CD4-positive, CD25-positive, alpha-beta regulatory T cell (primary cell): ENCODE results near the gene LIPM. TPM values are rescaled to one million over a fixed set of nuclear protein-coding genes. Genes with fewer than 3 reads are reported as not detected.

Experiments used
- ATAC-seq, 2 donors: fragments of 150-1000 bp; cut with Tn5 transposase; one replicate each; pipeline ENCODE4 v1.10.0; 2021; ENCODE audit warnings: low read depth in 2 of 2, moderate number of reproducible peaks in 2 of 2, moderate library complexity in 1 of 2
- DNase-seq, 3 donors: peaks; one replicate each; pipeline versions ENCODE4 v3.0.0 to v3.0.0-alpha.2; 2012 to 2022; ENCODE audit warnings: mixed read lengths in 1 of 3
- H3K27ac ChIP-seq: one replicate; pipeline ENCODE4 v1.7.0; 2013; ENCODE audit warnings: mild to moderate bottlenecking, low read length; ENCODE audit not compliant: insufficient read depth, poor library complexity, severe bottlenecking
- H3K27me3 ChIP-seq: one replicate; pipeline ENCODE4 v1.7.0; 2013; ENCODE audit warnings: low read length; ENCODE audit not compliant: control insufficient read depth, insufficient read depth
- H3K36me3 ChIP-seq: one replicate; pipeline ENCODE4 v1.7.0; 2013; ENCODE audit warnings: mild to moderate bottlenecking, low read length, moderate library complexity; ENCODE audit not compliant: control insufficient read depth, insufficient read depth
- H3K4me1 ChIP-seq: 2 replicates; pipeline ENCODE4 v1.7.0; 2013; ENCODE audit warnings: mild to moderate bottlenecking, low read length; ENCODE audit not compliant: insufficient read depth, control insufficient read depth, poor library complexity, severe bottlenecking
- H3K4me3 ChIP-seq: one replicate; pipeline ENCODE4 v1.7.0; 2013; ENCODE audit warnings: low read depth, mild to moderate bottlenecking, low read length, moderate library complexity
- H3K9me3 ChIP-seq, 2 experiments: 1 replicate in 1 of 2; 2 replicates in 1 of 2; pipeline ENCODE4 v1.7.0; 2013; ENCODE audit warnings: low read length in 2 of 2, mild to moderate bottlenecking in 1 of 2, moderate library complexity in 1 of 2; ENCODE audit not compliant: control insufficient read depth in 2 of 2
- H3K27ac Mint-ChIP-seq, 3 donors: one replicate each; pipeline ENCODE4 v1.8.0; 2020 to 2022; ENCODE audit warnings: mild to moderate bottlenecking in 3 of 3, mixed read lengths in 3 of 3, moderate library complexity in 2 of 3
- H3K27me3 Mint-ChIP-seq: one replicate; pipeline ENCODE4 v1.8.0; 2022; ENCODE audit warnings: mild to moderate bottlenecking, mixed read lengths
- H3K36me3 Mint-ChIP-seq: one replicate; pipeline ENCODE4 v1.8.0; 2020; ENCODE audit warnings: mixed read lengths
- H3K4me1 Mint-ChIP-seq, 4 donors: one replicate each; pipeline ENCODE4 v1.8.0; 2020 to 2022; ENCODE audit warnings: mixed read lengths in 4 of 4, mild to moderate bottlenecking in 1 of 4
- H3K4me3 Mint-ChIP-seq, 4 donors: one replicate each; pipeline ENCODE4 v1.8.0; 2020 to 2022; ENCODE audit warnings: mild to moderate bottlenecking in 4 of 4, mixed read lengths in 4 of 4, moderate library complexity in 3 of 4
- H3K9me3 Mint-ChIP-seq, 7 donors: one replicate each; pipeline ENCODE4 v1.8.0; 2020 to 2022; ENCODE audit warnings: mixed read lengths in 7 of 7, mild to moderate bottlenecking in 3 of 7, moderate library complexity in 2 of 7
- polyA plus RNA-seq, 4 donors: library from polyadenylated mRNA; unstranded; fragments of 300-500 nt; fragmentation: Illumina TruSeq; gene quantifications; one replicate each; pipeline ENCODE4 v1.2.3, GENCODE V29; 2021
- total RNA-seq: library from RNA; stranded (reverse); gene quantifications from one replicate; pipeline ENCODE4 v1.2.3, GENCODE V29; 2022

Gene LIPM
- total and polyA plus RNA-seq, 5 donors from 2014 or later: not detected

DNA sequence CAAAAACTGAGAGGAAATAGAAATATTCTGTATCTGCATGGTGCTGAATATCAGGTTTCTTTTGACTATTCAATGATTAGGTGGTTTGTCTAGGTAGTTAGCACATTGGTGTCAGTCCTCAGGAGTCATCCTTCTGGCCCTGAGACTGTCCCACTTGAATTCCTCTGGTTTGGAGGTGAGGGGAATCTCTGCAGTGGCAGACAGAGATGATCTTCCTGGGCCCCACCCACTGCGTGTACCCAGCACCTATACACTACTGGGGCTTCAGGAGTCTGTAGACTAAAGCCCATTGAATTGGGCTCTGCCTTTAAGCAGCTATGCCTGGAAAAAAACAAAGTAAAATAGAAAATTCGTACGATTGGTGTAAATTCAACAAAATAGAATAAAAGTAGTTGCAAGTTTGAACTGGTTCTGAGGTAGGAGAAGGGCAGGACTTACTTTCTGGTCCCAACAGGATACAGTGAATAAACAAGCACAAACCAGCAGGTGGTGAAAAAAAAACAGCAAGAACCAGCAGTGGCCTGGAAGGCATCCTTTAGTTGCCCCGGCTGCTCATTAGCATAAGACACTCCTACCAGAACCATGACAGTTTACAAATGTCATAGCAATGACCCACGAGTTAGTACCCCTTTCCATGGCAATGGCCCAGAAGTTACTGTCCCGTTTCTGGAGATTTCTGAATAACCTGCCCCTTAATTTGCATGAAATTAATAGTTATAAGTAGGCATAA is 1.7 kb downstream of the LIPM start:
- Mint-ChIP-seq H3K27ac (no peak overlapping the region), H3K4me3 (no peak overlapping the region), H3K9me3 (no peaks in the 10 kb centered on the region), H3K36me3 (no peaks in the 10 kb centered on the region), H3K4me1 (peaks cover 0 to 4% (median 0%) of the 10 kb centered on the region in 4 donors), H3K27me3 (peaks cover 7% of the 10 kb centered on the region)
- no peaks in the 10 kb centered on the region for H3K4me1 ChIP-seq
- no peak overlapping the region for H3K27ac ChIP-seq
- ATAC-seq (no peak), DNase-seq (no peak)
- no peaks in the 10 kb centered on the region for H3K9me3 ChIP-seq
- no peaks in the 10 kb centered on the region for H3K27me3 ChIP-seq
- H3K4me3 ChIP-seq: no peak overlapping the region
- no peaks in the 10 kb centered on the region for H3K36me3 ChIP-seq

DNA sequence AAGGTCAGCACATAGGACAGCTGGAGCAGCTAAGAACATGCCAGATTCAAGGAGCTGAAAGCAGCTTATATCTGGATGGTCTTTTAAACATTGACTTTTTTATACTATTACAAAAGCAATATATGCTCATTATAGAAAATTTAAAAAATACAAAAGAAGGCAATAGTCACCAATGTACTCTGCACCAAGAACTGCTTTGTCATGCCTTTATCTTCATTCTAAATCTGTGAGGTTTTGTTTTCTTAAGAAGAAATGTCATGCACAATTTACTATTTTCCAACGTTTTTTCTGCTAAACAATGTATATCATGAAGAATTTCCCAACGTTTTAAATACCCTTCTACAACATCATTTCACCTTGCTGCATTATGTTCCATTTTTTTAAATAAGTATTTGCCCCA is 2.8 kb downstream of the LIPM start:
- no peaks in the 10 kb centered on the region for H3K27me3 Mint-ChIP-seq
- no peak overlapping the region for H3K27ac ChIP-seq
- H3K4me3 ChIP-seq: no peak overlapping the region
- ATAC-seq: no peak
- H3K4me1 ChIP-seq: peaks cover 4% of the 10 kb centered on the region
- H3K27ac Mint-ChIP-seq: no peak overlapping the region
- DNase-seq: no peak
- H3K36me3 ChIP-seq: no peaks in the 10 kb centered on the region
- no peaks in the 10 kb centered on the region for H3K27me3 ChIP-seq
- H3K9me3 ChIP-seq: no peaks in the 10 kb centered on the region
- no peaks in the 10 kb centered on the region for H3K36me3 Mint-ChIP-seq
- no peak overlapping the region for H3K4me3 Mint-ChIP-seq
- no peaks in the 10 kb centered on the region for H3K9me3 Mint-ChIP-seq
- peaks cover 0 to 5% (median 5%) of the 10 kb centered on the region in 4 donors for H3K4me1 Mint-ChIP-seq

DNA sequence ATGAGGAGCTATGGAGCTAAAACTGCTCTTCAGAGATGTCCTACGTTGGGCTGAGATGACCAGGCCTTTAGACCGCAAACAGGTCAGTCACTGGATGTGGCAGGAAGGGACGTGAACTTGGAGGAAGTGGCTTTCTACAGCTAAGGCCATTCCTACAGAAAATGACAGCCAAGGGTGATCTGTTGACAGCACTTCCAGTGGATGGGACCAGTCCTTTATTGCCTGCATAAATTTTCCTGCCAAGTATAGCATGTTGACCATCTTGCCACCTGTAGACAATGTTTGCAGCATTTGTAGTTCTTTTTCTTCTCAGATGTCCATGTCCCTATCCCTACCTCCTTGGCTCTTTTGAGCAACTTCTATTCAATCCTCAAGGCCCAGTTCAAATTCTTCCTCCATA is 3.4 kb downstream of the LIPM start:
- H3K27me3 Mint-ChIP-seq: no peaks in the 10 kb centered on the region
- no peak for ATAC-seq
- no peaks in the 10 kb centered on the region for H3K36me3 Mint-ChIP-seq

DNA sequence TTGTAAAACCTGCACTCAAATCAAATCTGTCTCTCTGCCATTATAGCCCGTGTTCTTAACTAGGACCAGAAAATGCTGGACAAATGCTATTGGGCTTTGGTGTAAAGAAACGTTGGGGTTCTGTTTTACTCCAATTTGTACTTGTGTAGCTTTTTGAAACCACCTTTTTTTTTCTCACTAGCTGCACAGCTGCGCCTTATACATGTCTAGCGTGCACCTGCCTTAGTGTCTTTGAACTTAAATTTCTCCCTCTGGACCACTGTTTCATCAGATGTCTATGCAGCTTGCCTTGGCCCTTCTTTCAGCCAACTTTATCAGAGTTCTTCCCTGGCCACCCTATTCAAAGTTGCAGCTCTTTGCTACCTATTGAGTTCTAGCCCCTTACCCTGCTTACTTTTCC is 7.1 kb downstream of the LIPM start:
- Mint-ChIP-seq H3K9me3 (no peaks in the 10 kb centered on the region), H3K4me1 (peaks cover 0 to 17% (median 10%) of the 10 kb centered on the region in 4 donors), H3K27me3 (no peaks in the 10 kb centered on the region), H3K27ac (no peak overlapping the region), H3K36me3 (no peaks in the 10 kb centered on the region), H3K4me3 (no peak overlapping the region)
- H3K9me3 ChIP-seq: no peaks in the 10 kb centered on the region
- no peak for ATAC-seq
- H3K4me3 ChIP-seq: no peak overlapping the region
- DNase-seq: no peak
- H3K27me3 ChIP-seq: no peaks in the 10 kb centered on the region
- H3K4me1 ChIP-seq: peaks cover 4% of the 10 kb centered on the region
- no peaks in the 10 kb centered on the region for H3K36me3 ChIP-seq
- no peak overlapping the region for H3K27ac ChIP-seq

More for the DNA sequence above, 3.4 kb downstream of the LIPM start:
- DNase-seq: no peak
- H3K4me3 Mint-ChIP-seq: no peak overlapping the region
- no peak overlapping the region for H3K4me3 ChIP-seq
- no peak overlapping the region for H3K27ac ChIP-seq
- H3K9me3 ChIP-seq: no peaks in the 10 kb centered on the region
- peaks cover 0 to 8% (median 7%) of the 10 kb centered on the region in 4 donors for H3K4me1 Mint-ChIP-seq
- no peaks in the 10 kb centered on the region for H3K9me3 Mint-ChIP-seq
- no peaks in the 10 kb centered on the region for H3K27me3 ChIP-seq
- H3K4me1 ChIP-seq: peaks cover 4% of the 10 kb centered on the region
- no peaks in the 10 kb centered on the region for H3K36me3 ChIP-seq
- no peak overlapping the region for H3K27ac Mint-ChIP-seq

DNA sequence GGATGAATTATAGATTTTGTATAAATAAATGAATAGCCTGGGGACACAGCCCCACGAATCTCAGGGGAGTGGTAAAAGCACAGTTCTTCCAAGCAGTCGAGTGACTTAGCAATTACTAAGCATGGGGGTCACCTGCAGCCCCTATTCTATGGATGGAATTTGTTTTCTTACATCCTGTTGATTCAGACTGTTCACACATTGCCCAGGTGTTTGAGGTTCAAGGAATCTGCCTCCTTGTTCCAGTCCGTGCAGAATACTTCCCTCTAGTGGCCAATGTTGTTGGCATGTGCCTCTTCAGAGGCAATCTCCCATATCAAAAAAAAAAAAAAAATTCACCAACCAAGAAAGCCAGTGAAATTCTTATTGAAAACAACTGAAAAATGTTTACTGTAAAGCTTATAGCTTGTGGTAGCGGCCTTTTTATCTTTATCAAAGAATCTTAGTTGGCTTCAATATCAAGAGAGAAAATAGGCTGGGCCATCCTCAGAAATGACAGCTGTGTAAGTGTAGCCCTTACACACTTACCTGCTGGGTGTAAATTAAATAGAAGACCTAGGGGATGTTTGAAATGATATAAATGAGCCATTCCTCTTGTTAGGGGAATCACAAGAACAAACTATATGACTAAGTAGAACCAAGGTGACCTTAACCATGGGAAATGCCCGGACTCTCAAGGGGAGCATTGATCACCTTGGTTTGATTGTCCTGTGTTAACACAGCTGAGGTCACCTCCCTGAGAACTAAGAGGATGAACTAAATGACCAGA is 7.8 kb downstream of the LIPM start:
- no peaks in the 10 kb centered on the region for H3K36me3 Mint-ChIP-seq
- H3K27me3 Mint-ChIP-seq: no peaks in the 10 kb centered on the region
- Histone ChIP-seq H3K9me3 (no peaks in the 10 kb centered on the region), H3K4me3 (no peak overlapping the region), H3K27me3 (no peaks in the 10 kb centered on the region), H3K27ac (no peak overlapping the region), H3K36me3 (no peaks in the 10 kb centered on the region), H3K4me1 (peaks cover 4% of the 10 kb centered on the region)
- peaks cover 3 to 24% (median 14%) of the 10 kb centered on the region in 4 donors for H3K4me1 Mint-ChIP-seq
- no peaks in the 10 kb centered on the region for H3K9me3 Mint-ChIP-seq
- no peak overlapping the region for H3K4me3 Mint-ChIP-seq
- H3K27ac Mint-ChIP-seq: peak overlapping the region in 1 of 3 donors; percentile 40
- ATAC-seq (peak; percentile 70 to 78), DNase-seq (peak in 2 of 3 donors; percentile 51 to 73)

DNA sequence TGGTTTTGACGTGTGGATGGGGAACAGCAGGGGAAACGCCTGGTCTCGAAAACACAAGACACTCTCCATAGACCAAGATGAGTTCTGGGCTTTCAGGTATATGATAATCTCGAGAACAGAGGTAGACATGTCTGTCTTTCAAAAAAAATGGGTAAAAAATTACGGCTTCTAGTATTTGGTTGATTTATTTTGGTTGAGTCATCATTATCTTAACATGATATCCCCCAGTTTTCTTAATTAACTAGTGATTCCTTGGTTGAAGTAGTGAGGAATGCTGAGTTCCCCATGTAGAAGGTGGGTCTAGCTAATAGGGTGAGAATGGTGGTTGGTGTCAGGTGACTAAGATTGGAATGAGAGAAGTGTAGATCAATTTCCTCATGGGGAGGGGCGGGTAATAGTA is 10.7 kb downstream of the LIPM start:
- no peak for ATAC-seq
- DNase-seq: no peak
- H3K27me3 ChIP-seq: no peaks in the 10 kb centered on the region
- no peak overlapping the region for H3K4me3 Mint-ChIP-seq
- H3K4me3 ChIP-seq: no peak overlapping the region
- no peaks in the 10 kb centered on the region for H3K9me3 ChIP-seq
- no peaks in the 10 kb centered on the region for H3K36me3 Mint-ChIP-seq
- H3K36me3 ChIP-seq: no peaks in the 10 kb centered on the region
- no peak overlapping the region for H3K27ac ChIP-seq
- peaks cover 8 to 40% (median 24%) of the 10 kb centered on the region in 4 donors for H3K4me1 Mint-ChIP-seq
- peaks cover 4% of the 10 kb centered on the region for H3K27me3 Mint-ChIP-seq
- H3K4me1 ChIP-seq: peaks cover 4% of the 10 kb centered on the region
- peak overlapping the region; percentile 5 to 53 (median 9) for H3K27ac Mint-ChIP-seq
- no peaks in the 10 kb centered on the region for H3K9me3 Mint-ChIP-seq

DNA sequence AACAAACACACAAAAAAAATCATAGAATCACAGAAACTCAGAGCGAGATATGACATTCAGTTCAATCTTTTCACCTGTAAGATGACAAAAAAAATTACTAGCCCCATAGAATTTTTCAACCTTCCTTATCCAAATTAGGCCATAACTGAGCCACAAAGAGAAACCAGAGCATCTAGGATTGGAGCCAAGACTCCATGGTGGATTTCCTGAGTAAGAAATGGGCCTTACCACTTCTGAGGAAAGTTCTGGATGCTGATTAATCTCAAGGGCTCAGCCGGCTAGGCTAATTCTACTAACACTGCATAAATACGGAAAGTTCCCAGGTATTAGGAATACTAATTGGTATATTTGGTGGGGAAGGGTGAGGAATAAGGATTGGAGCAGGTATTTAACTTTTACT is 16.8 kb downstream of the LIPM start:
- Mint-ChIP-seq H3K4me3 (no peak overlapping the region), H3K27ac (no peak overlapping the region), H3K36me3 (no peaks in the 10 kb centered on the region), H3K27me3 (peaks cover 4% of the 10 kb centered on the region), H3K4me1 (peaks cover 12 to 64% (median 35%) of the 10 kb centered on the region in 4 donors), H3K9me3 (peaks cover 0 to 3% (median 0%) of the 10 kb centered on the region in 7 donors)
- H3K4me1 ChIP-seq: peaks cover 7% of the 10 kb centered on the region
- H3K4me3 ChIP-seq: no peak overlapping the region
- no peak for DNase-seq
- H3K9me3 ChIP-seq: no peaks in the 10 kb centered on the region
- no peak overlapping the region for H3K27ac ChIP-seq
- H3K27me3 ChIP-seq: no peaks in the 10 kb centered on the region
- H3K36me3 ChIP-seq: no peaks in the 10 kb centered on the region
- no peak for ATAC-seq
